ES-I3 (cell line): Measurements from ENCODE around the gene DRD4.
"Not testable (repeated sequence)": the region's sequence is repeated elsewhere in the genome, so short reads cannot be mapped to it uniquely, and the experiment has no call there.

ENCODE experiments used
- H3K36me3 ChIP-seq: 2 replicates; pipeline ENCODE4 v1.6.1; 2013; ENCODE audit warnings: mild to moderate bottlenecking, low read length, control low read depth, moderate library complexity; ENCODE audit not compliant: insufficient read depth
- H3K4me1 ChIP-seq: 2 replicates; pipeline ENCODE4 v1.6.1; 2013; ENCODE audit warnings: mild to moderate bottlenecking, control low read depth, low read length; ENCODE audit not compliant: insufficient read depth
- H3K9ac ChIP-seq: 2 replicates; pipeline ENCODE4 v1.6.1; 2013; ENCODE audit warnings: low read depth, mild to moderate bottlenecking, low read length, moderate library complexity
- H3K9me3 ChIP-seq: 2 replicates; pipeline ENCODE4 v1.6.1; 2013; ENCODE audit warnings: mild to moderate bottlenecking, low read length, moderate library complexity; ENCODE audit not compliant: control insufficient read depth, insufficient read depth

The DRD4 gene

GRCh38 chr11:639332-639955, 2.4 kb downstream of the DRD4 start:
- peak overlapping the region; percentile 35 for H3K9ac ChIP-seq
- peaks cover 6% of the 10 kb centered on the region; the same call in 1 of the 2 replicates for H3K4me1 ChIP-seq
- no peaks in the 10 kb centered on the region for H3K36me3 ChIP-seq
- no peaks in the 10 kb centered on the region for H3K9me3 ChIP-seq

- Histone ChIP-seq H3K9me3 (no peaks in the 10 kb centered on the region), H3K4me1 (peaks cover 6% of the 10 kb centered on the region; the same call in 1 of the 2 replicates), H3K9ac (no peak overlapping the region), H3K36me3 (no peaks in the 10 kb centered on the region)
Measured at GRCh38 chr11:640021-640706, 3.1 kb downstream of the DRD4 start.

- peaks cover 6% of the 10 kb centered on the region; the same call in 1 of the 2 replicates for H3K4me1 ChIP-seq
- no peaks in the 10 kb centered on the region for H3K36me3 ChIP-seq
- no peaks in the 10 kb centered on the region for H3K9me3 ChIP-seq
- no peak overlapping the region for H3K9ac ChIP-seq
Measured at GRCh38 chr11:641806-642370, 4.8 kb downstream of the DRD4 start.

GRCh38 chr11:643366-643765, 6.3 kb downstream of the DRD4 start:
- Histone ChIP-seq H3K9me3 (no peaks in the 10 kb centered on the region), H3K9ac (no peak overlapping the region), H3K36me3 (no peaks in the 10 kb centered on the region), H3K4me1 (peaks cover 6% of the 10 kb centered on the region; the same call in 1 of the 2 replicates)

DNA sequence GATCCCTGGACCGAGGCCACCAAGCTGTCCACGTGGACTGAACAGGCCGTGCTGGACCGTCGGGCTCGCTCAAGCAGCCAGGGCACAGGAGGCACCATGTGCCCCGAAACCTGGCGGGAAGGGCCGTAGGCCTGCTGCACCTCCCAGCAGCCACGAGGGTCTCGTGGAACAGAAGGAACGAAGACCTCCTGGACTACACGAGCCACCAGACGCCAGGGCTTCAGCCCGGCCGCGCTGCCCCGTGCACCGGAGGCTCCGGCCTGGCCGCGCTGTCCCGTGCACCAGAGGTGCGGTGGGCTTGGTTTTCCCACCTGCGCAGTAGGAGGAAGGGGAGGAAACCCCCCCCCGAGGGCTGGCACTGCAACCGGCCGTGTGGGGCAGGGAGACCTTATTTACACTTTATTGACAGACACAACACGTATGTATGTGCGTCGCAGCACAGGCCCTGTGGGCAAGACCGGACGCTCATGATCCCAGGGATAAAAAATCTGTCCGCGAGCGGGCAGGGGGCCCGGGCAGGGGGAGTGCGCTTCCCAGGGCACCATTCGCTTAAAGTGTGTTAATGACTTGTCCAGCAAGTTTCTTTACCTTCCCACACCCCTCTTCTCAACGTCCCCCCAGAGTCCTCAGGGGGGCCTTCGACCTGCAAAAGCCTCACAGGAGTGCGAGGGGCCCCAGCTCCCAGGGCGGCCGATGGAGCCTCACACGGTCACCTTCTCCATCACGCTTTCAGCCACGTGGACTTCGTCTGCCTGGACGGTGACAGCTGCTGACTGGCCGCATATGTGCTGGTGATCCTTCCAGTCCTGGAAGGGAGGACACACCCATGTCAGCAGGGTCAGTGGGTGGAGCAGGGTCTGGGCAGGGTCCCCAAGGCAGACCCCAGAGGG, 7.0 kb downstream of the DRD4 start:
- H3K9ac ChIP-seq, result no peak overlapping the region
- peaks cover 6% of the 10 kb centered on the region; the same call in 1 of the 2 replicates for H3K4me1 ChIP-seq
- no peaks in the 10 kb centered on the region for H3K9me3 ChIP-seq
- no peaks in the 10 kb centered on the region for H3K36me3 ChIP-seq

GRCh38 chr11:645536-645935, 8.5 kb downstream of the DRD4 start:
- Histone ChIP-seq H3K9me3 (no peaks in the 10 kb centered on the region), H3K4me1 (peaks cover 5% of the 10 kb centered on the region; the same call in 1 of the 2 replicates), H3K36me3 (no peaks in the 10 kb centered on the region), H3K9ac (no peak overlapping the region)

DNA sequence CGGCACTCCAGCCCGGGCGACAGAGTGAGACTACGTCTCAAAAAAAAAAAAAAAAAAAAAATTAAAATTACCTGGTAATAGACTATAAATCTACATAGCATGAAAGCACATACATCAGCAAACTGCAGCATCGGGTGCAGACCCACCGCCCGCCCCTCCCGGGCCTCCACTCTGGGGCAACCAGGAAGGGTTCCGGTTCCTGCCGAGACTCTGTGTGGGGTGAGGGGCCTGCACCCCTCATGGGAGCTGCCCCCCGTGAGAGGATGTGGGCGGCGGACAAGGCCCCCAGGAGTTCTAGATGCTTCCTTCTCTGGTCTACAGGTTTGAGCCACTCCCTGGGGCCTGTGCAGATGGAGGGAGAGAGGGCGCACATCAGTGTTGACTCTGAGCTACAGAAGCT, 9.1 kb downstream of the DRD4 start:
- Histone ChIP-seq H3K9me3 (no peaks in the 10 kb centered on the region), H3K36me3 (no peaks in the 10 kb centered on the region), H3K9ac (no peak overlapping the region), H3K4me1 (no peaks in the 10 kb centered on the region; the same call in 1 of the 2 replicates)

DNA sequence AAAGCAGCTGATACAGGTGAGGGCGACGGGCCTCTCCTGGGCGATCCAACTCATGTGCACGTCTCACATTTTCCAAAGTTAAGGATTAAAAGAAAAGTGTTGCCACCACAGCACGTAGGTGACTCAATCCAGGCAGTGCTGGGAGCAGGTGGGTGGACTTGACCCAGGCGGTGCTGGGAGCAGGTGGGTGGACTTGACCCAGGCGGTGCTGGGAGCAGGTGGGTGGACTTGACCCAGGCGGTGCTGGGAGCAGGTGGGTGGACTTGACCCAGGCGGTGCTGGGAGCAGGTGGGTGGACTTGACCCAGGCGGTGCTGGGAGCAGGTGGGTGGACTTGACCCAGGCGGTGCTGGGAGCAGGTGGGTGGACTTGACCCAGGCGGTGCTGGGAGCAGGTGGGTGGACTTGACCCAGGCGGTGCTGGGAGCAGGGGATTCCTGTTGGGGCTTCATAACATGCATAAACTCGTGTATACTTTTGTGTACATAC, 10.6 kb downstream of the DRD4 start:
- H3K36me3 ChIP-seq, H3K4me1 ChIP-seq, H3K9ac ChIP-seq, H3K9me3 ChIP-seq: not testable (repeated sequence)

GRCh38 chr11:650482-650881, 13.4 kb downstream of the DRD4 start:
- no peaks in the 10 kb centered on the region for H3K36me3 ChIP-seq
- H3K9ac ChIP-seq, result no peak overlapping the region
- H3K4me1 ChIP-seq, result no peaks in the 10 kb centered on the region
- H3K9me3 ChIP-seq, result no peaks in the 10 kb centered on the region

DNA sequence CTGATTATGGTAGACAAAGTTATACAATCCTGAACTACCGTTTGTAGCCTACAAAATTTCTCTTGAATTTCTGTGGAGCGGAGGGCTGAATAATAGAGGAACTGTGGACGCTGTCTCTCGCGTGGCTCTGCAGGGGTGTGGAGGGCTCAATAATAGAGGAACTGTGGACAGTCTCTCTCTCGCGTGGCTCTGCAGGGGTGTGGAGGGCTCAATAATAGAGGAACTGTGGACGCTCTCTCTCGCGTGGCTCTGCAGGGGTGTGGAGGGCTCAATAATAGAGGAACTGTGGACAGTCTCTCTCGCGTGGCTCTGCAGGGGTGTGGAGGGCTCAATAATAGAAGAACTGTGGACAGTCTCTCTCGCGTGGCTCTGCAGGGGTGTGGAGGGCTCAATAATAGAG, 16.1 kb downstream of the DRD4 start:
- not testable (repeated sequence) for H3K4me1 ChIP-seq, H3K36me3 ChIP-seq, H3K9ac ChIP-seq, H3K9me3 ChIP-seq

- no peak overlapping the region for H3K9ac ChIP-seq
- H3K36me3 ChIP-seq, result no peaks in the 10 kb centered on the region
- no peaks in the 10 kb centered on the region for H3K9me3 ChIP-seq
- H3K4me1 ChIP-seq, result no peaks in the 10 kb centered on the region
Measured at GRCh38 chr11:653837-654236, 16.8 kb downstream of the DRD4 start.

GRCh38 chr11:654444-654843, 17.4 kb downstream of the DRD4 start:
- not testable (repeated sequence) for H3K9ac ChIP-seq, H3K36me3 ChIP-seq, H3K4me1 ChIP-seq, H3K9me3 ChIP-seq

- no peak overlapping the region for H3K9ac ChIP-seq
Measured at GRCh38 chr11:655036-655726, 18.1 kb downstream of the DRD4 start.

GRCh38 chr11:656426-656825, 19.4 kb downstream of the DRD4 start:
- H3K9ac ChIP-seq, result no peak overlapping the region
- no peaks in the 10 kb centered on the region for H3K4me1 ChIP-seq
- no peaks in the 10 kb centered on the region for H3K9me3 ChIP-seq
- H3K36me3 ChIP-seq, result no peaks in the 10 kb centered on the region

More at GRCh38 chr11:655036-655726, 18.1 kb downstream of the DRD4 start:
- no peaks in the 10 kb centered on the region for H3K9me3 ChIP-seq
- H3K4me1 ChIP-seq, result no peaks in the 10 kb centered on the region
- H3K36me3 ChIP-seq, result no peaks in the 10 kb centered on the region
